T47D (cell line): ENCODE results near the gene GALNT9.

Source experiments
- DNase-seq, 2 experiments: peaks; one replicate each; pipeline versions ENCODE4 v3.0.0 to v3.0.0-alpha.2; 2011 to 2012; ENCODE audit warnings: low read depth in 1 of 2, low spot score in 1 of 2
- JUND ChIP-seq: IDR thresholded peaks from 2 replicates; pipeline ENCODE4 v1.6.1; 2012; ENCODE audit warnings: low read depth
- in situ Hi-C: cut with HindIII; loops from 2 replicates; pipeline ENCODE4 v1.10.0; 2016; ENCODE audit warnings: low sequenced_read_pairs, low pct_unique_long_range_greater_than_20kb

GALNT9 gene

DNA sequence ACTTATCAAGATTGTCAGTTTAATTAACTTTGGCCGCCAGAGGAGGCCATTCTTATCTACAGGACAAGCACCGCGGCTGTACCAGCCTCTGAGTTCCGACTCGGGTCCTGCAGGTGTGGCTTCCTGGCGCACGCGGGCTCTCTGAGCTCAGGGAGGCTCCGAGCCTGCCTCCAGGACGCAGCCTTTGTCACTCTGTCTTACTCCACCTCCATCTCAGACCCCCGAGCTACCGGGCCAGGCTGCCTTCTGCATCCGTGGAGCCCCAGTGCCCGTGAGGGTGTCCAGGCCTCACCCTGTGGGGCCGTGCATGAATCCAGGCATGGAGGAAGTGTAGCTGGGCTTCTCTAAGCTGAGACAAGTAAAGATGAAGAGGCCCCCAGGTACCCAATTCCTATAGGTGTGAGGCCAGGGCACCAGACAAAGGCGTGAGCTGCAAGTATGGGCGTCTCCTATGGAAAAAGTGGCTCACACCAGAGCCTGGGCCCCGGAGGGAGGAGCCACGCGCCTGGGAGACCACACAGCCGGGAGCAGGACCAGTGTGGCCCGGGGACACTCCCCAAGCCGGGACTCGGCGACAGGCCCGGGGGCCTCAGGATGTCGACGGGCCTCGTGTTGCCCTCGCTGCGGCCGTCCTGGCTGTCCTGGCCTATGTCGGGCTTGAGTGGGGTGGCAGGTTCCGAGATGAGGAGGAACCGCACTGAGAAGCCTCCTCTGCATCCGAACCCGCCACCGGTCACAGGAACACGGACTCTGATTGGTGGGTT lies 142.3 kb downstream of the GALNT9 start:
- DNase-seq, result no peak
- in situ Hi-C loops, result no loop called here
- TF ChIP-seq JUND, result no peak

DNA sequence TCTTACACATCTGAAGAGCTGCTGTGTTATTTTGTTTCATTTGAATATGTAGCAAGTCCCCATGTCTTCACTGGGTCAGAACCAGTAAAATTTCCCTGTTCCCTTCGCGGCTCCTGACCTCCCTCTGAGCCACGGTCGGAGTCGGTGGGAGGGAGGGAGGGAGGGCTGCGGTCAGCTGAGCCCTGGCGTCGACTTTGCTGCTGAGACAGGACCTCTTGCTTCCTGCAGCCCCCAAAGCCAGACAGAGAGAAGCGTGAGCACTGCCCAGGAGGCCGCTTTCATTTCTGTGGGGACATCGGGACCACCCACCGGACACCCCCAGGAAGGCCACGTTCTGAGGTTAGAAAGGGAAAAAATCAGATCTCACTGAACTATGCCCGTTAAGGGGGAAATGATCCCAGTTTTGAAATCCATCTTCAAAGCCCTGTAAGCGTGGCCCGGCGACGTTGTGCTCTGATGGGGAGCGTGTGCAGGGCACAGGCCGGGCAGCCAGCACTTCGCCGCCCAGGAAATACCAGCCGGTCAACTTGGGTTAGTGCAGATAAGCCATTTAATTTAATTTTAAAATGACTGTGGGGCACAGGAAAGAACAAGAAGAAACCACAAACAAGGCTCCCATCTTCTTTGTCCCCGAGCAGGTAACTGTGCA lies 143.1 kb downstream of the GALNT9 start:
- TF ChIP-seq JUND, result no peak
- in situ Hi-C loops, result no loop called here
- no peak for DNase-seq

DNA sequence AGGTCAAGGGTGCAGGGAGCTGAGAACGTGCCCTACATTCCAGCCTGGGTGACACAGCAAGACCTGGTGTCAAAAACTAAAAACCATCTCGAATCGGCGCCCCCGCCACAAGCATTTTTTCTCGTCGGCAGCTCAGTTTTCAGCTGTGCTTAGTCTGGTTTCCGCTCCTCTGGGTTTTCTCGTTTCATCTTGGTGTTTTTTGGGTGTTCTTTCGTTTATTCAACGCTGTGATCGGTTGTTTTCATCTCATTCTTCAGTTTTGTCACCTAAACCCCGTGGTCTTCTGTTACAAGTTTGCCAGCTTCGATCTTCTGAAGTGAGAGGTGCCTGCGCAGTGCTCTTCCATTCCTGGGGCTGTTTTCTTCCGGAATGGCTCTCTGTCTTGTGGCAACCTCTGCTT lies 143.7 kb downstream of the GALNT9 start:
- TF ChIP-seq JUND, result no peak
- in situ Hi-C loops, result no loop called here
- DNase-seq, result no peak

DNA sequence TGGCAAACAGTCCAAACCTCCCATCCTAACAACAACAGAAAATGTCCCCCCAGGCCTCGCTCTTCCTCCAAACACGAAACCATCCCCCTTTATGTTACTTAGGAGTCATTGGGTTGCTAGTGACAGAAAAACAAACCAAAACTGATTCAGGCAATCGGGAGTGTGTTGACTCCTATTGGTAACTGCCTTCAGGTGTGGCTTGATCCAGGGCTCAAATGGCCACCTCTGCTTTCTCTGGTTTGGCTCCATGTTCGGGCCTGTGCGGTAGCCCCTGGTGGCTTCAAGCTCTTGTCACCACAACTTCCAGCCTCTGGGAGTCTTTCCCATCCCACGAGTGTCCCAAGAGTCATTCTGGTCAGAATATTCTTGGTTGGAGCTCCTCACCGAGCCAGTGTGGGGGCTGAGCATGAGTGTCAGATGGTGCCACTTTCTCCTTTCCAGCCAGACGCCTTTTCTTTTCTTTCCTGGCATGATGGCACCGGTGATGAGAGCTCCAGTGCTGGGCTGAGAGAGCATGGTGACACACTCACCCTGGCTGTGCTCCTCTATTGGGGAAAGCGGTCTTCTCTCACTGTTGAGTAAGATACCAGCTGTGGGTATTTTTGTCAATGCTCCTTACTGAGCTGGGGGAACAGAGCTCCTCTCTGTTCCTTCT lies 146.6 kb downstream of the GALNT9 start:
- TF ChIP-seq JUND, result no peak
- in situ Hi-C loops, result no loop called here
- no peak for DNase-seq

DNA sequence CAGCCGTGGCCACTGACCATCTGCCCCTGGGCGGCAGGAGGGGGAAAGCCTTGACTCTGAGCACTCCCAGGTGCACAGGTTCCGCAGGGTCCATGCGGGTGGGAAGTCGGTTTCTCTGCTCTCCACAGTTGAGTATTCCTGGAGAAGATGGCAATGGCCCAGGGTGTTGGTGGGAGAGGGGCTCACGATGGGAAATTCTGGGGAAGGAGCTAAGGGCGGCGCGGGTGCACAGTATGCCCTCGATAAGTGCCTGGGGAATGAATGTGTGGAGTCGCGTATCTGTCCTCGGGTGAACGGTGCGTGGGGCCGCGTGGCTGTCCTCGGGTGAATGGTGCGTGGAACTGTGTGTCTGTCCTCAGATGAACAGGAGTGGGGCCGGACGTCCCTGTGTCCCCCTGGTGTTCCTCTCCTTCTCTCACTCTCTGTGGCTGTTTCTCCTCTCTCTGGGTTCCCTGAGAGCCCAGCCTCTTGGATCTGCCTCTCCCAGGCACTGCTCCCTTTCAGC lies 147.1 kb downstream of the GALNT9 start:
- no peak for DNase-seq
- no peak for TF ChIP-seq JUND
- in situ Hi-C loops, result no loop called here

DNA sequence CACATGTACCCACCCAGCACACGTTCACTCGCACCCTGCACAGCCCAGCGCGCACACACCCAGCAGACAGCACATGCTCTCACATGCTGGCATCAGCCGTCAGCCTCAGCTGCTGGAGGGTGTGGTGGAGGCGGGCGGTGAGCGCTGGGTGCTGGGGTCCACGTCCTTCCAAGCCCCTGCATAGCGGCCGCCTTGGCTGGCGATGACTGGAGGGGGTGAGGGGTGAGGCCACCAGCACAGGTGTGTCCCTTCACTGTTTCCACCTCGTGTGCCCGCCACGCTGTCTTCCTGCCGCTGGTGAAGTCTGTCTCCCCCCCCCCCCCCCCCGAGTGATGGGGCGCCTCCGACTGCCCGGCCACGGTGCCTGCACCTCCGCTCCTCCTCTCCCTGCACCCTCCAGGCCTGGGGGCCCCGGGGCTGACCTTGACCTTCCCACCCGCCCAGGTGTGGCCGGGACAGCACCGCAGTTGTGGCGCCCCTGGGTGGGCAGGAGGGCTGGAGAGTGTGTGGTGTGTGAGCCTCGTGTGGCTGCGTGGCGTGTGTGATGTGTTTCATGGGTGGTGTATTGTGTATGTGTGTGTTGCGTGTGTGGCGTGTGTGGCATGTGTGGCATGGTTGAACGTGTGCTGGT lies 147.7 kb downstream of the GALNT9 start:
- TF ChIP-seq JUND, result no peak
- DNase-seq, result no peak
- in situ Hi-C loops, result no loop called here

DNA sequence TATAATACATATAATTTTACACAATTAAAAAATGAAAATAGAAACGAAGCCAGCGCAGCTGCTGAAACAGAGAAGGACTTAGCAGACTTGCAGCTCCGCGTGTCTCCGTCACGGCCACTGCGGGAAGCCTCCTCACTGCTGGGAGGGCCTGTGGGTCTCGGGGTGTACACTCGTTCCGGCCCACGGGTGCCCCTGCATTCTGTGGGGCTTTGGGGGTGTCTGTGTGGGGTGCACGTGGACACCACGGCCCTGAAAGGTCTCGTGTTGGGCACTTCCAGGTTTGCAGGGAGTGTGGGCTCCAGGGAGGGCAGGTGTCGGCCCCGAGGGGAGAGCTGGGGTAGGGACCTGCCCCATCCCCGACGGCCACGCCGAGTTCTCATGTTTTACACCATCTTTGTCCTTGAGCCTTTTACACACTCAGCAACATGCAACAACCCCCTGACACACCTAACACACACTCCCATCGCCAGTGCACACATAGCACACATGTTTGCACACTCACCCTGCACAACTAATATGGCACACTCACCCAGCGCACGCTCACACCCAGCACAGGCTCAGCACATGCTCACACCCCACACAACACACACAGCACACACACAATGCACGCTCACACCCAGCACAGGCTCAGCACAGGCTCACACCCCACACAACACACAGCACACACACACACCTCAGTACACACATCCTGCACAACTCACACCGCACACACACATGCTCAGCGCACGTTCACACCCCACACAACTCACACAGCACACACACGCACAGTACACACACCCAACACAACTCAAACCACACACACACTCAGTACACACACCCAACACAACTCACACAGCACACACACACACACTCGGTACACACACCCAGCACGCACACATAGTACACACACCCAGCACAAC lies 148.5 kb downstream of the GALNT9 start:
- in situ Hi-C loops, result no loop called here
- no peak for TF ChIP-seq JUND
- no peak for DNase-seq

DNA sequence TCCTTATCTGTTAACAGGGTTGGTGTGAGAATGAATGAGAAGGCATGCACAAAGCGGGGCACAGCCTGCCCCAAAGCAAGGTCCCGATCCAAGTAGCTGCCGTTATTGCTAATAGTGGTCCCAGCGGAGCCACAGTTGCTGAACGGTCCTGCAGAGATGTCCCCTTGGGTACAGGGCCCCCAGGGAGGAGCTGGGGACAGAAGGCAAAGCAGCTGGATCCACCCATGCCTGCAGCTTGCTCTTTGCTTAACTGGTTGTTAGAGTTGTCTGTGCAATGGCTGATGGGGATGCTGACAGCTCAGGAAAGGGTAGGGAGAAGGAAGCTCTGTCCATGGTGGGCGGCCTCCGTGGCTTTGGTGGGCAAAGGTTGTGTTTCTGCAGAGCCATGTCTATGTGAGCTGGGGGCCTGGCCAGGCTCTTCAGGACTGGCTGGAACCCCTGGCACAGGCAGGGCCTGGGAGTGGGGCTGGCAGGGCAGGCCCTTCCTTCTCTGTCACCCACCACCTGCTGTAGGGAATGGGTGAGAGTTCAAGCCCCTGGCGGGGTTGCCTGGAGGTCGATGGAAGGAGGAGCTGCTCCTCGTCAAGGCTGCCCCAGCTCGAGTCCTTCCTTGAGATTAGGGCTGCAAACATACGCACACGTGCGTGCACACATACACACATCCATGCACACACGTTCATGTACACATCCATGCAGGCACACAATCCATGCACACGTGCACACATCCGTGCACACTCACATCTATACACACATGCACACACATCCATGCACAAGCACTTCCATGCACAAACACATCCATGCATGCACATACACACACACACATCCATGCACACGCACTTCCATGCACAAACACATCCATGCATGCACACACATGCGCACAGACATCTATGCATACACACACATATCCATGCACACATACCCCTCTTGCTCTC lies 149.7 kb downstream of the GALNT9 start:
- no peak for DNase-seq
- in situ Hi-C loops, result no loop called here
- TF ChIP-seq JUND, result no peak

DNA sequence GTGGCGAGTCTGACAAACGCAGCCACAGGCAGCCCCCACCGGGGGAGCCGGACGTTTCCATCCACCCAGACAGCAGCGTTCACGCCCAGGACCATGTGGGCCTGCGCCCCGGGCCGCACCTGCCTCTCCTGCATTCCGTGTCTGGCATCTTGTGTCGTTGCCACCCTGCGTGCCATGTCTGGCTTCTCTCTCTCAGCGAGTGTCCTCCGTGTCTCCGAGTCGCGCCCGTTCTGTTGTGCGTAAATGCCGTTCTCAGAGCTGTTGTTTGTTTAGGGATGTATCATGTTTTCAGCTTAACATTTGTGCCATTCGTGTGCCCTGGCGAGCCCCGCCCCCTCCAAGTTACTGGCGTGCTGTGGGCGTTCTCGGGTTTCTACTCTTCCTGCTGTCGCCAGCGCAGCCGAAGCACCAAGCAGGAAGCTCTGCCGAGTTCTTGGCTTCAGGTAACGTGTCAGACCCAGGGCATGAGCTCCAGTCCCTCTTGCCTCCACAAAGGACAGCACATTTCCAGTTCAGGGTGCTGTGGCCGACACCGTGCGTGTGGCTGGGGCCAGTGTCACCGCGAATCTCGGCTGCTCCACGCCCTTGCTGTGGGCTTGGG lies 150.5 kb downstream of the GALNT9 start:
- TF ChIP-seq JUND, result no peak
- in situ Hi-C loops, result no loop called here
- DNase-seq, result peak; percentile 74 to 82

DNA sequence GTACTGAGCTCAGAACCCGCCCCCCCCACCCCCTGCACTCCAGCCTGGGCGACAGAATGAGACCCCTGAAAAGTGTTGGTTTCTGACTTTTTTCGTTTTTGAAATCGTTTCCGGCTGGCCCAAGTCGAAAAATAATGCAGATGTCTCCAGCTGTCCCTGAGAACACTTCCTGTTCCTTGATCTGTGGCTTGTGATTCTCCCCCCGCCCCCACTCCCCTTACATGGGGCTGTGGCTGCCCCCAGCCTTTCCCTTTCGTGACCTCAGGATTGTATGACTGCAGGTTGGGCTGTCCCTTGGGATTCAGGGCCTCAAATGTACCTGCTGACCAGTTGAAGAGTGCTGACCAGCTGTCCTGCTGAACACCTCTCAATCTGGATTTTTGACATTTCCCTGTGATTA lies 151.1 kb downstream of the GALNT9 start:
- DNase-seq, result no peak
- no peak for TF ChIP-seq JUND
- in situ Hi-C loops, result no loop called here
